K562 (cell line): Measurements from ENCODE around the gene PDK1. TPM values are rescaled to one million over a fixed set of nuclear protein-coding genes. Genes with fewer than 3 reads are reported as not detected.

ENCODE experiments used
- CAMTA2 ChIP-seq: fragments of 250-450 bp; sonication (Bioruptor Pico); conservative IDR thresholded peaks from 2 replicates; pipeline ENCODE4 v1.5.1; 2022
- CC2D1A ChIP-seq: fragments of 450-650 bp; IDR thresholded peaks from 2 replicates; pipeline ENCODE4 v1.6.1; 2017; ENCODE audit warnings: mild to moderate bottlenecking
- CHCHD3 ChIP-seq: fragments of 250-450 bp; sonication (Bioruptor Pico); IDR thresholded peaks from 2 replicates; pipeline ENCODE4 v2.1.2; 2022; ENCODE audit warnings: mild to moderate bottlenecking
- EP400 ChIP-seq: fragments of 450-650 bp; IDR thresholded peaks from 2 replicates; pipeline ENCODE4 v1.6.1; 2017; ENCODE audit warnings: antibody characterized with exemption, mild to moderate bottlenecking, moderate library complexity
- GABPA ChIP-seq: fragments of 200-800 bp; sonication (Bioruptor generic); conservative IDR thresholded peaks from 2 replicates; pipeline ENCODE4 v1.6.1; 2016; ENCODE audit warnings: low read depth, missing genetic modification characterization, missing compliant biosample characterization
- KLF1 ChIP-seq: fragments of 450-650 bp; IDR thresholded peaks from 2 replicates; pipeline ENCODE4 v1.6.1; 2016; ENCODE audit warnings: missing genetic modification characterization, missing compliant biosample characterization
- NELFE ChIP-seq: IDR thresholded peaks from 2 replicates; pipeline ENCODE4 v1.6.1; 2011; ENCODE audit warnings: mild to moderate bottlenecking; ENCODE audit not compliant: insufficient read depth, insufficient read length
- PRDM10 ChIP-seq: fragments of 450-650 bp; IDR thresholded peaks from 2 replicates; pipeline ENCODE4 v1.6.1; 2018; ENCODE audit not compliant: partially characterized antibody
- SOX6 ChIP-seq: fragments of 450-650 bp; IDR thresholded peaks from 2 replicates; pipeline ENCODE4 v1.6.1; 2014; ENCODE audit warnings: mild to moderate bottlenecking
- STAT5A ChIP-seq: IDR thresholded peaks from 2 replicates; pipeline ENCODE4 v1.6.1; 2012; ENCODE audit warnings: low read length, inconsistent platforms, borderline replicate concordance
- STAT5B ChIP-seq: fragments of 250-450 bp; sonication (Bioruptor Pico); IDR thresholded peaks from 2 replicates; pipeline ENCODE4 v1.8.0; 2021; ENCODE audit warnings: mild to moderate bottlenecking, inconsistent platforms
- STAT6 ChIP-seq: sonication (generic); formaldehyde crosslinking; IDR thresholded peaks from 2 replicates; pipeline ENCODE4 v1.8.1; 2023; ENCODE audit warnings: mild to moderate bottlenecking, missing genetic modification reagents
- TCF15 ChIP-seq: fragments of 250-450 bp; sonication (Bioruptor Pico); IDR thresholded peaks from 2 replicates; pipeline ENCODE4 v1.8.0; 2022; ENCODE audit warnings: moderate library complexity, mild to moderate bottlenecking, inconsistent platforms
- TSC22D4 ChIP-seq: fragments of 450-650 bp; IDR thresholded peaks from 2 replicates; pipeline ENCODE4 v1.6.1; 2016; ENCODE audit warnings: missing genetic modification characterization, missing biosample characterization, control low read depth
- ZBTB2 ChIP-seq: fragments of 450-650 bp; IDR thresholded peaks from 2 replicates; pipeline ENCODE4 v1.6.1; 2016; ENCODE audit warnings: antibody characterized with exemption
- ZFP1 ChIP-seq: fragments of 450-650 bp; formaldehyde crosslinking; IDR thresholded peaks from 2 replicates; pipeline ENCODE4 v1.4.0; 2020; ENCODE audit warnings: mild to moderate bottlenecking, mixed read lengths
- ZKSCAN3 ChIP-seq: fragments of 250-450 bp; sonication (Bioruptor Pico); IDR thresholded peaks from 2 replicates; pipeline ENCODE4 v1.4.0; 2020
- ZNF561 ChIP-seq: fragments of 450-650 bp; formaldehyde crosslinking; conservative IDR thresholded peaks from 2 replicates; pipeline ENCODE4 v1.4.0; 2020; ENCODE audit warnings: mild to moderate bottlenecking, moderate library complexity
- ZNF785 ChIP-seq: fragments of 250-450 bp; sonication (Bioruptor Pico); IDR thresholded peaks from 2 replicates; pipeline ENCODE4 v1.4.0; 2020; ENCODE audit warnings: mild to moderate bottlenecking
- polyA plus RNA-seq, 8 experiments: library from polyadenylated mRNA; depleted of rRNA in 4 of 8; stranded (reverse) in 5 of 8; unstranded in 3 of 8; fragments of >200 nt; fragmentation: Nextera tagmentation in 2 of 8; fragmentation: Illumina TruSeq in 1 of 8; extraction: Ambion mirVana in 2 of 8; extraction: Trizol in 1 of 8; gene quantifications; 2 replicates each; pipeline versions ENCODE4 v1.2.1 to v1.2.3, GENCODE V29; 2011 to 2014; ENCODE audit warnings: inconsistent platforms in 1 of 8, missing spikeins in 1 of 8
- total RNA-seq, 7 experiments: library from RNA; depleted of rRNA in 6 of 7; stranded (reverse); fragments of >200 nt in 6 of 7; fragmentation: Illumina TruSeq in 2 of 7; extraction: Trizol in 2 of 7; gene quantifications; 2 replicates each; pipeline versions ENCODE4 v1.2.1 to v1.2.3, GENCODE V29; 2011 to 2021; ENCODE audit warnings: low replicate concordance in 1 of 7

The PDK1 gene
- total and polyA plus RNA-seq, 9 of the 15 experiments (the other 6 are each of a cell fraction or from before 2014, with no cell fraction given), result 3.5 to 176 (median 13.9) TPM

GRCh38 chr2:172554352-172555271 lies 1.3 kb upstream of the PDK1 start (continued):
- no peak for TF ChIP-seq STAT6 (CRISPR knock-in tag)
- TF ChIP-seq ZBTB2, result no peak
- no peak for TF ChIP-seq TSC22D4 (tag)
- no peak for TF ChIP-seq TCF15 (CRISPR knock-in tag)
- TF ChIP-seq NELFE, result no peak
- no peak for TF ChIP-seq CC2D1A
- no peak for TF ChIP-seq GABPA (tag)
- TF ChIP-seq SOX6, result 0 out of 2 replicates have a peak, but pooled peaks have one; percentile 17
- TF ChIP-seq STAT5A, result no peak
- no peak for TF ChIP-seq KLF1 (tag)
- no peak for TF ChIP-seq CHCHD3 (CRISPR knock-in tag)
- no peak for TF ChIP-seq ZKSCAN3 (CRISPR knock-in tag)
- TF ChIP-seq STAT5B, result no peak
- TF ChIP-seq EP400, result no peak; the same call in 1 of the 2 replicates
- no peak for TF ChIP-seq ZFP1 (CRISPR knock-in tag)
- TF ChIP-seq CAMTA2 (CRISPR knock-in tag), result no peak
- no peak for TF ChIP-seq ZNF785 (CRISPR knock-in tag)
- TF ChIP-seq ZNF561 (CRISPR knock-in tag), result no peak
- TF ChIP-seq PRDM10, result no peak
